Muscle layer of colon (tissue), 2 donors: Measurements from ENCODE around the gene DOCK4.

ENCODE experiments used
- H3K27ac ChIP-seq: one replicate; pipeline ENCODE4 v1.7.0; 2013; ENCODE audit warnings: low read depth, mild to moderate bottlenecking, low read length, moderate library complexity
- H3K27me3 ChIP-seq, 2 donors: one replicate each; pipeline ENCODE4 v1.7.0; 2013; ENCODE audit warnings: low read length in 2 of 2, mild to moderate bottlenecking in 2 of 2; ENCODE audit not compliant: insufficient read depth in 2 of 2, control insufficient read depth in 1 of 2
- H3K36me3 ChIP-seq: one replicate; pipeline ENCODE4 v1.7.0; 2013; ENCODE audit warnings: mild to moderate bottlenecking, low read length; ENCODE audit not compliant: insufficient read depth
- H3K4me1 ChIP-seq: one replicate; pipeline ENCODE4 v1.7.0; 2013; ENCODE audit warnings: mild to moderate bottlenecking, low read length; ENCODE audit not compliant: insufficient read depth
- H3K4me3 ChIP-seq, 2 donors: one replicate each; pipeline ENCODE4 v1.7.0; 2013; ENCODE audit warnings: low read length in 2 of 2, low read depth in 1 of 2, mild to moderate bottlenecking in 1 of 2, moderate library complexity in 1 of 2
- H3K9ac ChIP-seq: one replicate; pipeline ENCODE4 v1.7.0; 2013; ENCODE audit warnings: low read length
- H3K9me3 ChIP-seq: one replicate; pipeline ENCODE4 v1.7.0; 2013; ENCODE audit warnings: mild to moderate bottlenecking, low read length
- donor health status: abdominal sarcoma.
- donor health status: Adenocarcinoma of cecum.

The DOCK4 gene

GRCh38 chr7:112113913-112114575 lies 92.2 kb downstream of the DOCK4 start:
- H3K9ac ChIP-seq: no peak overlapping the region
- no peaks in the 10 kb centered on the region for H3K36me3 ChIP-seq
- H3K27ac ChIP-seq: no peak overlapping the region
- no peaks in the 10 kb centered on the region for H3K9me3 ChIP-seq
- no peaks in the 10 kb centered on the region for H3K27me3 ChIP-seq
- peaks cover 10% of the 10 kb centered on the region for H3K4me1 ChIP-seq
- no peak overlapping the region for H3K4me3 ChIP-seq

GRCh38 chr7:112112822-112113255 lies 93.4 kb downstream of the DOCK4 start:
- H3K9ac ChIP-seq: no peak overlapping the region

GRCh38 chr7:112110651-112111050 lies 95.5 kb downstream of the DOCK4 start:
- no peak overlapping the region for H3K27ac ChIP-seq
- H3K4me1 ChIP-seq: peaks cover 16% of the 10 kb centered on the region
- no peak overlapping the region for H3K9ac ChIP-seq
- no peaks in the 10 kb centered on the region for H3K9me3 ChIP-seq
- no peak overlapping the region for H3K4me3 ChIP-seq
- no peaks in the 10 kb centered on the region for H3K36me3 ChIP-seq
- H3K27me3 ChIP-seq: no peaks in the 10 kb centered on the region

More at GRCh38 chr7:112112822-112113255, 93.4 kb downstream of the DOCK4 start:
- no peaks in the 10 kb centered on the region for H3K27me3 ChIP-seq
- no peak overlapping the region for H3K4me3 ChIP-seq
- H3K36me3 ChIP-seq: no peaks in the 10 kb centered on the region
- no peaks in the 10 kb centered on the region for H3K9me3 ChIP-seq
- H3K27ac ChIP-seq: no peak overlapping the region
- H3K4me1 ChIP-seq: peaks cover 16% of the 10 kb centered on the region

GRCh38 chr7:112110175-112110574 lies 96.0 kb downstream of the DOCK4 start:
- peaks cover 16% of the 10 kb centered on the region for H3K4me1 ChIP-seq
- no peaks in the 10 kb centered on the region for H3K36me3 ChIP-seq
- no peaks in the 10 kb centered on the region for H3K27me3 ChIP-seq
- no peaks in the 10 kb centered on the region for H3K9me3 ChIP-seq
- no peak overlapping the region for H3K4me3 ChIP-seq
- no peak overlapping the region for H3K9ac ChIP-seq
- no peak overlapping the region for H3K27ac ChIP-seq

DNA sequence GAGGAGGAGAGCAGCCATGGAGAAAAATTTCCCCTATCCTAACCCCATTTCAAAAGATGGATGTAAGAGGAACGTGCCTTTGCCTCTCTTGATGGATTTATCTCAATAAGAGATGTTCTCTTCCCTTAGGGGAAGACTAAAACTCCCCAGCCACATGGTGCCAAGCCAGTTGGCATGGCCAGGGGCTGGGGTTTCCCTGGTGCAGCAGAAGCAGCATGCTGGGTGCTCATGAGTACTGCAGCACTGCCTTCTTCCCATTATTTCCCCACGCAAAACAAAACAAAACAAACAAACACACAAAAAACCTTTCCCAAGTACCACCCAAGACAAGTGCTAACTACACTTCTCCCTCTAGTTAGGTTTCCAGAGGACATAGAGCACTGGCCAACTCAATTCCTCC lies 97.2 kb downstream of the DOCK4 start:
- H3K27me3 ChIP-seq: no peaks in the 10 kb centered on the region
- peaks cover 16% of the 10 kb centered on the region for H3K4me1 ChIP-seq
- H3K27ac ChIP-seq: no peak overlapping the region
- no peaks in the 10 kb centered on the region for H3K36me3 ChIP-seq
- no peak overlapping the region for H3K4me3 ChIP-seq
- no peaks in the 10 kb centered on the region for H3K9me3 ChIP-seq
- no peak overlapping the region for H3K9ac ChIP-seq

- Histone ChIP-seq H3K27ac (no peak overlapping the region), H3K9ac (no peak overlapping the region), H3K36me3 (no peaks in the 10 kb centered on the region), H3K4me3 (no peak overlapping the region), H3K27me3 (no peaks in the 10 kb centered on the region), H3K4me1 (peaks cover 29% of the 10 kb centered on the region), H3K9me3 (no peaks in the 10 kb centered on the region)
Measured at GRCh38 chr7:112105584-112106530, 100.3 kb downstream of the DOCK4 start.

DNA sequence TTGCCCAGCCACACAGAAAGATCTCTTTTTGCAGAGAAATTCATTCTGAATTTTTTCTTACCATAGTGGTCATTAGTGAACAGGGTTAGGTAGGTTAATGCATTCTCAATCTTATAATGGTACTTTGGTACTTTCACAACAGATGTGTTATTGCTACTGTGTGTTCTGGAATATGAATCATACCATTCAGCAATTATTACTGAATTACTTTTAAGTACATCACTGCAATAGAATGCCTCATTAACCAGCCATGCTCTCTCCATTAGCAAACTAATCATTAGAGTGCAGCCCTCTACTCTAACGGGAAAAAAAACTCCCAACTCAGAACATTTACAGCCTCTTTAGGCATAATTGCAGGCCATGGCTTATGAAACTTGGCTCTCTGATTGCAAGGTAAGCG lies 102.1 kb downstream of the DOCK4 start:
- no peak overlapping the region for H3K27ac ChIP-seq
- no peaks in the 10 kb centered on the region for H3K27me3 ChIP-seq
- no peak overlapping the region for H3K4me3 ChIP-seq
- no peaks in the 10 kb centered on the region for H3K36me3 ChIP-seq
- no peaks in the 10 kb centered on the region for H3K9me3 ChIP-seq
- H3K4me1 ChIP-seq: peaks cover 28% of the 10 kb centered on the region
- H3K9ac ChIP-seq: no peak overlapping the region

DNA sequence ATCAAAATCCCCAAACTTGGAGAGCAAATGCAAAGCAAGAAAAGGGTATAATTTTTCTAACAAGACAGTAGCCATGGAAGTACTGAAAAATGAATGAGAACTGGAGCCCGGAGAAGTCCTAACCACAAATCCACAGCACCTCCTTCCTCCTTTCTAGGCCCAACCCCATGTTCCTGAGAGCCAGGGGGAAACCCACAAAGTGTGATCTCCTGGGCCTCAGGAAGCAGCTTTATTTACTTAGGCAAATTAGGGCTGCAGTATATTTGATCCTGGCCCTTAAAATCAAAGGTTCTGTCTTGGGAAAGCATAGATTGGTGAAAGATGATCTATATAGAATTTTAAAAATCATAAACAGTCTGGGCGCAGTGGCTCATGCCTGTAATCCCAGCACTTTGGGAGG lies 103.0 kb downstream of the DOCK4 start:
- Histone ChIP-seq H3K27ac (no peak overlapping the region), H3K36me3 (no peaks in the 10 kb centered on the region), H3K4me3 (no peak overlapping the region), H3K27me3 (no peaks in the 10 kb centered on the region), H3K9ac (no peak overlapping the region), H3K4me1 (peaks cover 21% of the 10 kb centered on the region), H3K9me3 (no peaks in the 10 kb centered on the region)

- peaks cover 21% of the 10 kb centered on the region for H3K4me1 ChIP-seq
- H3K4me3 ChIP-seq: no peak overlapping the region
- no peak overlapping the region for H3K9ac ChIP-seq
- H3K27ac ChIP-seq: no peak overlapping the region
- H3K36me3 ChIP-seq: no peaks in the 10 kb centered on the region
- H3K9me3 ChIP-seq: no peaks in the 10 kb centered on the region
- no peaks in the 10 kb centered on the region for H3K27me3 ChIP-seq
Measured at GRCh38 chr7:112101201-112101846, 104.9 kb downstream of the DOCK4 start.

DNA sequence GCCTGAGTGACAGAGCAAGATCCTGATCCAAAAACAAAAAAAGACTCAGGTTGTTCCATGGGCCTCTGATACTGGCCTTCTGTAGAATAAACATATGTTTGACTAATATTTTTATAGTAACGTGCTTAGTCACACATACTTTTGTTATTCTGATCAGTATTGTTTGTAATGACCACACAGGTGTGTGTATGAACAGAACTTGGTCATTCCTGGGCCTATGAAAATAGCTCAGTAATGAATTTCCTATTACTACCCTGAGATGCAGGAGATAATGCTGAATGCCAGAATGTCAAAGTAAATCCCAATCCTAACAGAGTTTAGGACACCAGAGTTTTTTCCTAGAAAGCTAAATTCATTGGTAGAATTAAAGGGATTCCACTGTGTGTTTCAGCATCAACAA lies 108.7 kb downstream of the DOCK4 start:
- Histone ChIP-seq H3K9me3 (no peaks in the 10 kb centered on the region), H3K27me3 (no peaks in the 10 kb centered on the region), H3K27ac (no peak overlapping the region), H3K4me1 (peaks cover 14% of the 10 kb centered on the region), H3K4me3 (no peak overlapping the region), H3K9ac (no peak overlapping the region), H3K36me3 (no peaks in the 10 kb centered on the region)

- no peaks in the 10 kb centered on the region for H3K36me3 ChIP-seq
- H3K27me3 ChIP-seq: no peaks in the 10 kb centered on the region
- no peak overlapping the region for H3K4me3 ChIP-seq
Measured at GRCh38 chr7:112093409-112093808, 112.8 kb downstream of the DOCK4 start.

More at GRCh38 chr7:112093409-112093808, 112.8 kb downstream of the DOCK4 start:
- H3K4me1 ChIP-seq: peaks cover 3% of the 10 kb centered on the region
- no peak overlapping the region for H3K27ac ChIP-seq
- no peak overlapping the region for H3K9ac ChIP-seq
- H3K9me3 ChIP-seq: no peaks in the 10 kb centered on the region
